H9 (cell line): ENCODE data around the gene MAP7. TPM values are rescaled to one million over a fixed set of nuclear protein-coding genes. Genes with fewer than 3 reads are reported as not detected.

Experiments
- DNase-seq: peaks from one replicate; pipeline ENCODE4 v3.0.0-alpha.2; 2017
- H2AFZ ChIP-seq: one replicate; pipeline ENCODE4 v1.6.1; 2013; ENCODE audit warnings: mild to moderate bottlenecking, low read length, control low read depth, moderate library complexity
- H2AK5ac ChIP-seq: 2 replicates; pipeline ENCODE4 v1.6.1; 2013; ENCODE audit warnings: low read length, control low read depth, mixed read lengths; ENCODE audit not compliant: insufficient read length
- H2BK120ac ChIP-seq: one replicate; pipeline ENCODE4 v1.6.1; 2013; ENCODE audit warnings: low read depth, mild to moderate bottlenecking, low read length, control low read depth, inconsistent platforms; ENCODE audit not compliant: poor library complexity, severe bottlenecking
- H2BK12ac ChIP-seq: 2 replicates; pipeline ENCODE4 v1.6.1; 2013; ENCODE audit warnings: low read length, control low read depth, mixed read lengths, low read depth; ENCODE audit not compliant: insufficient read length
- H2BK15ac ChIP-seq: 2 replicates; pipeline ENCODE4 v1.6.1; 2013; ENCODE audit warnings: low read depth, low read length, control low read depth
- H2BK20ac ChIP-seq: one replicate; pipeline ENCODE4 v1.6.1; 2013; ENCODE audit warnings: low read depth, mild to moderate bottlenecking, low read length, control low read depth, inconsistent platforms; ENCODE audit not compliant: poor library complexity, severe bottlenecking
- H2BK5ac ChIP-seq: 2 replicates; pipeline ENCODE4 v1.6.1; 2013; ENCODE audit warnings: low read length, control low read depth, mixed read lengths; ENCODE audit not compliant: insufficient read length
- H3K14ac ChIP-seq: 2 replicates; pipeline ENCODE4 v1.6.1; 2013; ENCODE audit warnings: low read length, control low read depth; ENCODE audit not compliant: insufficient read depth
- H3K18ac ChIP-seq: 2 replicates; pipeline ENCODE4 v1.6.1; 2013; ENCODE audit warnings: low read depth, mild to moderate bottlenecking, mixed read lengths, low read length, control low read depth; ENCODE audit not compliant: insufficient read length
- H3K23ac ChIP-seq: 2 replicates; pipeline ENCODE4 v1.6.1; 2013; ENCODE audit warnings: low read length, control low read depth, mixed read lengths, low read depth; ENCODE audit not compliant: insufficient read length
- H3K23me2 ChIP-seq: 2 replicates; pipeline ENCODE4 v1.6.1; 2013; ENCODE audit warnings: low read depth, mild to moderate bottlenecking, mixed read lengths, low read length, control low read depth; ENCODE audit not compliant: insufficient read length, poor library complexity, severe bottlenecking
- H3K27ac ChIP-seq: 2 replicates; pipeline ENCODE4 v1.5.1; 2013; ENCODE audit warnings: low read length, control low read depth, mixed read lengths, low read depth; ENCODE audit not compliant: insufficient read length
- H3K27me3 ChIP-seq: 2 replicates; pipeline ENCODE4 v1.6.1; 2013; ENCODE audit warnings: low read length, control low read depth, inconsistent platforms; ENCODE audit not compliant: insufficient read depth
- H3K4ac ChIP-seq: 2 replicates; pipeline ENCODE4 v1.6.1; 2013; ENCODE audit warnings: low read depth, mild to moderate bottlenecking, control low read depth, inconsistent platforms, low read length, moderate library complexity
- H3K4me1 ChIP-seq: 2 replicates; pipeline ENCODE4 v1.6.1; 2013; ENCODE audit warnings: low read length, control low read depth, inconsistent platforms; ENCODE audit not compliant: insufficient read depth
- H3K4me2 ChIP-seq: 2 replicates; pipeline ENCODE4 v1.6.1; 2013; ENCODE audit warnings: low read length, control low read depth, mixed read lengths; ENCODE audit not compliant: insufficient read length, insufficient read depth
- H3K56ac ChIP-seq: 2 replicates; pipeline ENCODE4 v1.6.1; 2013; ENCODE audit warnings: low read depth, mild to moderate bottlenecking, mixed read lengths, low read length, control low read depth; ENCODE audit not compliant: insufficient read length
- H3K79me1 ChIP-seq: 2 replicates; pipeline ENCODE4 v1.6.1; 2013; ENCODE audit warnings: low read depth, mild to moderate bottlenecking, moderate library complexity, low read length, control low read depth, inconsistent platforms; ENCODE audit not compliant: insufficient read depth, poor library complexity, severe bottlenecking
- H3K79me2 ChIP-seq: 2 replicates; pipeline ENCODE4 v1.6.1; 2013; ENCODE audit warnings: low read length, control low read depth, inconsistent platforms; ENCODE audit not compliant: insufficient read depth
- H3K9ac ChIP-seq: 2 replicates; pipeline ENCODE4 v1.6.1; 2013; ENCODE audit warnings: low read length, control low read depth, mixed read lengths; ENCODE audit not compliant: insufficient read length; ENCODE audit errors: extremely low read depth
- H3K9me3 ChIP-seq: one replicate; pipeline ENCODE4 v1.6.1; 2013; ENCODE audit warnings: low read depth, low read length, inconsistent platforms; ENCODE audit not compliant: control insufficient read depth
- H3T11ph ChIP-seq: one replicate; pipeline ENCODE4 v1.6.1; 2013; ENCODE audit warnings: mild to moderate bottlenecking, low read length, control low read depth, inconsistent platforms
- H4K20me1 ChIP-seq: one replicate; pipeline ENCODE4 v1.6.1; 2013; ENCODE audit not compliant: control insufficient read depth, insufficient read length, insufficient read depth
- H4K5ac ChIP-seq: 2 replicates; pipeline ENCODE4 v1.6.1; 2013; ENCODE audit warnings: low read depth, mild to moderate bottlenecking, mixed read lengths, low read length, control low read depth; ENCODE audit not compliant: insufficient read length
- H4K8ac ChIP-seq: replicated peaks from 2 replicates; pipeline ENCODE4 v1.6.1; 2013; ENCODE audit warnings: low read length, control low read depth, mixed read lengths, low read depth; ENCODE audit not compliant: insufficient read length
- H4K91ac ChIP-seq: 2 replicates; pipeline ENCODE4 v1.6.1; 2013; ENCODE audit warnings: low read depth, mild to moderate bottlenecking, moderate library complexity, mixed read lengths, low read length, control low read depth; ENCODE audit not compliant: insufficient read length
- H3K27ac Mint-ChIP-seq, 3 experiments: 2 replicates in 2 of 3; 3 replicates in 1 of 3; pipeline ENCODE4 v1.8.0; 2020 to 2021; ENCODE audit warnings: mixed read lengths in 3 of 3, mild to moderate bottlenecking in 1 of 3, moderate library complexity in 1 of 3
- H3K27me3 Mint-ChIP-seq: 2 replicates; pipeline ENCODE4 v1.8.0; 2021; ENCODE audit warnings: low read depth, mild to moderate bottlenecking, moderate library complexity, mixed read lengths
- H3K36me3 Mint-ChIP-seq, 3 experiments: 2 replicates in 2 of 3; 3 replicates in 1 of 3; pipeline ENCODE4 v1.8.0; 2020 to 2021; ENCODE audit warnings: low read depth in 3 of 3, mixed read lengths in 3 of 3; ENCODE audit not compliant: insufficient read depth in 1 of 3
- H3K4me1 Mint-ChIP-seq, 2 experiments: 2 replicates each; pipeline ENCODE4 v1.8.0; 2020; ENCODE audit warnings: mixed read lengths in 2 of 2
- H3K4me3 Mint-ChIP-seq, 2 experiments: 2 replicates in 1 of 2; 3 replicates in 1 of 2; pipeline ENCODE4 v1.8.0; 2020 to 2021; ENCODE audit warnings: mild to moderate bottlenecking in 2 of 2, mixed read lengths in 2 of 2, moderate library complexity in 1 of 2
- H3K9me3 Mint-ChIP-seq, 2 experiments: 2 replicates in 1 of 2; 3 replicates in 1 of 2; pipeline ENCODE4 v1.8.0; 2020; ENCODE audit warnings: mild to moderate bottlenecking in 2 of 2, mixed read lengths in 2 of 2, moderate library complexity in 1 of 2
- WGBS: extraction: QIAGEN DNeasy Blood & Tissue Kit; methylation state at CpG from one replicate; pipeline ENCODE4 v1.1.7; 2013; ENCODE audit warnings: missing lambda C conversion rate, low lambda C conversion rate, mixed read lengths; ENCODE audit not compliant: insufficient read length; ENCODE audit errors: extremely low coverage; 5-methylcytosine and 5-hydroxymethylcytosine counted together
- total RNA-seq: library from RNA; stranded (reverse); gene quantifications from 2 replicates; pipeline ENCODE4 v1.2.1, GENCODE V29; 2021
- TF ChIP-seq, protein P1 (sequence below): fragments of 200-600 bp; sonication (generic); conservative IDR thresholded peaks from 3 replicates; pipeline ENCODE4 v1.8.0; 2021; ENCODE audit warnings: antibody characterized with exemption, mild to moderate bottlenecking

Gene MAP7
- total RNA-seq, 1 experiment from 2014 or later = 51.1 TPM

DNA sequence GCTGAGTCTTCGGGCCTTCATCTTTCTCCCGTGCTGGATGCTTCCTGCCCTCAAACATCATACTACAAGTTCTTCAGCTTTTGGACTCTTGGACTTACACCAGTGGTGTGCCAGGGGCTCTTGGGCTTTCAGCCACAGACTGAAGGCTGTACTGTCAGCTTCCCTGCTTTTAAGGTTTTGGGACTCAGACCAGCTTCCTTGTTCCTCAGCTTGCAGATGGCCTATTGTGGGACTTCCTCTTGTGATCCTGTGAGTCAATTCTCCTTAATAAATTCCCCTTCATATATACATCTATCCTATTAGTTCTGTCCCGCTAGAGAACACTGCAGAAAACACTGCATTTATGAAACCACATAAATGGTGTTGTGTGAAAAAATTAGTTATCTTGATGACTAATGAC, 246.7 kb downstream of the MAP7 start:
- no peak overlapping the region for H2BK20ac ChIP-seq
- H4K8ac ChIP-seq = no peak overlapping the region
- no peak overlapping the region for H2AFZ ChIP-seq
- no peaks in the 10 kb centered on the region for H3K4me1 ChIP-seq
- Mint-ChIP-seq H3K4me1 (peaks cover 0 to 4% of the 10 kb centered on the region in 2 experiments; a peak in 3 of 4 replicates), H3K27me3 (peaks cover 4% of the 10 kb centered on the region; the same call in 1 of the 2 replicates), H3K36me3 (no peaks in the 10 kb centered on the region), H3K9me3 (no peaks in the 10 kb centered on the region), H3K27ac (no peak overlapping the region), H3K4me3 (no peak overlapping the region)
- H2BK5ac ChIP-seq = no peak overlapping the region
- no peak overlapping the region for H2BK120ac ChIP-seq
- TF ChIP-seq, protein P1, sequence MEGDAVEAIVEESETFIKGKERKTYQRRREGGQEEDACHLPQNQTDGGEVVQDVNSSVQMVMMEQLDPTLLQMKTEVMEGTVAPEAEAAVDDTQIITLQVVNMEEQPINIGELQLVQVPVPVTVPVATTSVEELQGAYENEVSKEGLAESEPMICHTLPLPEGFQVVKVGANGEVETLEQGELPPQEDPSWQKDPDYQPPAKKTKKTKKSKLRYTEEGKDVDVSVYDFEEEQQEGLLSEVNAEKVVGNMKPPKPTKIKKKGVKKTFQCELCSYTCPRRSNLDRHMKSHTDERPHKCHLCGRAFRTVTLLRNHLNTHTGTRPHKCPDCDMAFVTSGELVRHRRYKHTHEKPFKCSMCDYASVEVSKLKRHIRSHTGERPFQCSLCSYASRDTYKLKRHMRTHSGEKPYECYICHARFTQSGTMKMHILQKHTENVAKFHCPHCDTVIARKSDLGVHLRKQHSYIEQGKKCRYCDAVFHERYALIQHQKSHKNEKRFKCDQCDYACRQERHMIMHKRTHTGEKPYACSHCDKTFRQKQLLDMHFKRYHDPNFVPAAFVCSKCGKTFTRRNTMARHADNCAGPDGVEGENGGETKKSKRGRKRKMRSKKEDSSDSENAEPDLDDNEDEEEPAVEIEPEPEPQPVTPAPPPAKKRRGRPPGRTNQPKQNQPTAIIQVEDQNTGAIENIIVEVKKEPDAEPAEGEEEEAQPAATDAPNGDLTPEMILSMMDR = no peak
- H4K91ac ChIP-seq = no peak overlapping the region
- H3K4me2 ChIP-seq = no peak overlapping the region
- no peak overlapping the region for H3K27ac ChIP-seq
- DNase-seq = no peak
- H2BK12ac ChIP-seq = no peak overlapping the region
- H3K4ac ChIP-seq = no peak overlapping the region
- H4K20me1 ChIP-seq = no peaks in the 10 kb centered on the region
- H3K9ac ChIP-seq = no peak overlapping the region
- H3K27me3 ChIP-seq = no peaks in the 10 kb centered on the region
- no peak overlapping the region for H2BK15ac ChIP-seq
- H3K18ac ChIP-seq = no peak overlapping the region
- no peak overlapping the region for H3K23ac ChIP-seq
- H4K5ac ChIP-seq = no peak overlapping the region
- H3K79me1 ChIP-seq = no peaks in the 10 kb centered on the region
- no peak overlapping the region for H3T11ph ChIP-seq
- no peaks in the 10 kb centered on the region for H3K9me3 ChIP-seq
- H3K14ac ChIP-seq = no peak overlapping the region
- WGBS = no CpG with 5 or more reads among the region's 3 CpGs
- no peaks in the 10 kb centered on the region for H3K79me2 ChIP-seq
- H3K23me2 ChIP-seq = no peaks in the 10 kb centered on the region
- no peak overlapping the region for H2AK5ac ChIP-seq
- H3K56ac ChIP-seq = no peak overlapping the region
